Fibroblast of lung (primary cell): ENCODE results near the gene HUS1B. TPM values are rescaled to one million over a fixed set of nuclear protein-coding genes. Genes with fewer than 3 reads are reported as not detected.

Experiments
- DNase-seq, 2 donors: peaks; one replicate each; pipeline versions ENCODE4 v3.0.0 to v3.0.0-alpha.2; 2010; ENCODE audit warnings: low read depth in 2 of 2
- H2AFZ ChIP-seq: 2 replicates; pipeline ENCODE4 v1.5.1; 2012; ENCODE audit warnings: low read length, control low read depth, inconsistent platforms
- H3K27ac ChIP-seq: 2 replicates; pipeline ENCODE4 v1.5.1; 2011; ENCODE audit warnings: low read length, control low read depth; ENCODE audit not compliant: insufficient read depth
- H3K27me3 ChIP-seq: 2 replicates; pipeline ENCODE4 v1.5.1; 2011; ENCODE audit warnings: mild to moderate bottlenecking, low read length; ENCODE audit not compliant: control insufficient read depth, insufficient read depth
- H3K36me3 ChIP-seq: 2 replicates; pipeline ENCODE4 v1.5.1; 2011; ENCODE audit warnings: low read length; ENCODE audit not compliant: control insufficient read depth, insufficient read depth
- H3K4me1 ChIP-seq: 2 replicates; pipeline ENCODE4 v1.5.1; 2011; ENCODE audit warnings: low read length; ENCODE audit not compliant: control insufficient read depth, insufficient read depth; ENCODE audit errors: extremely low read depth
- H3K4me2 ChIP-seq: 2 replicates; pipeline ENCODE4 v1.5.1; 2011; ENCODE audit warnings: low read length, control low read depth; ENCODE audit not compliant: insufficient read depth; ENCODE audit errors: extremely low read depth
- H3K4me3 ChIP-seq, 4 experiments: fragments of 200-600 bp in 1 of 4; sonication (generic) in 1 of 4; replicated peaks in 1 of 4; 2 replicates each; pipeline ENCODE4 v1.5.1; 2011 to 2016; ENCODE audit warnings: low read length in 4 of 4, low read depth in 3 of 4, mild to moderate bottlenecking in 3 of 4, control low read depth in 2 of 4, inconsistent platforms in 1 of 4, mixed read lengths in 1 of 4; ENCODE audit not compliant: insufficient read depth in 1 of 4; ENCODE audit errors: control extremely low read depth in 1 of 4
- H3K79me2 ChIP-seq: 2 replicates; pipeline ENCODE4 v1.5.1; 2012; ENCODE audit warnings: mild to moderate bottlenecking, low read length, inconsistent platforms; ENCODE audit not compliant: control insufficient read depth, insufficient read depth
- H3K9ac ChIP-seq: 2 replicates; pipeline ENCODE4 v1.5.1; 2011; ENCODE audit warnings: mild to moderate bottlenecking, low read length, control low read depth; ENCODE audit not compliant: insufficient read depth
- H3K9me3 ChIP-seq: 2 replicates; pipeline ENCODE4 v1.5.1; 2012; ENCODE audit warnings: low read depth, low read length; ENCODE audit not compliant: control insufficient read depth, insufficient read depth
- H4K20me1 ChIP-seq: 2 replicates; pipeline ENCODE4 v1.5.1; 2011; ENCODE audit warnings: low read length; ENCODE audit not compliant: control insufficient read depth, insufficient read depth; ENCODE audit errors: extremely low read depth
- EZH2 ChIP-seq: IDR thresholded peaks from 2 replicates; pipeline ENCODE4 v1.5.1; 2012; ENCODE audit warnings: low read length, control low read depth, mild to moderate bottlenecking; ENCODE audit errors: missing control alignments
- polyA plus RNA-seq, 2 donors: library from polyadenylated mRNA; depleted of rRNA in 1 of 2; stranded (reverse) in 1 of 2; unstranded in 1 of 2; fragments of >200 nt; gene quantifications; 2 replicates each; pipeline ENCODE4 v1.2.1, GENCODE V29; 2011 to 2012; ENCODE audit warnings: missing spikeins in 1 of 2
- total RNA-seq: library from RNA; depleted of rRNA; stranded (reverse); fragments of >200 nt; gene quantifications from 2 replicates; pipeline ENCODE4 v1.2.1, GENCODE V29; 2014
- TF ChIP-seq, protein P1 (sequence below), 2 donors: IDR thresholded peaks in 1 of 2; conservative IDR thresholded peaks in 1 of 2; 1 replicate in 1 of 2; 2 replicates in 1 of 2; pipeline ENCODE4 v1.5.1; 2011 to 2012; ENCODE audit warnings: low read length in 2 of 2, control low read depth in 1 of 2, inconsistent platforms in 1 of 2, low read depth in 1 of 2, mild to moderate bottlenecking in 1 of 2

The HUS1B gene
- total and polyA plus RNA-seq, 2 donors (not counting 1 experiment from before 2014, with no cell fraction given), result 0.08 to 1.2 TPM

GRCh38 chr6:704046-704445, 47.1 kb upstream of the HUS1B start:
- H3K79me2 ChIP-seq, result no peaks in the 10 kb centered on the region
- H3K27ac ChIP-seq, result no peak overlapping the region
- H3K9ac ChIP-seq, result no peak overlapping the region
- TF ChIP-seq, protein P1, sequence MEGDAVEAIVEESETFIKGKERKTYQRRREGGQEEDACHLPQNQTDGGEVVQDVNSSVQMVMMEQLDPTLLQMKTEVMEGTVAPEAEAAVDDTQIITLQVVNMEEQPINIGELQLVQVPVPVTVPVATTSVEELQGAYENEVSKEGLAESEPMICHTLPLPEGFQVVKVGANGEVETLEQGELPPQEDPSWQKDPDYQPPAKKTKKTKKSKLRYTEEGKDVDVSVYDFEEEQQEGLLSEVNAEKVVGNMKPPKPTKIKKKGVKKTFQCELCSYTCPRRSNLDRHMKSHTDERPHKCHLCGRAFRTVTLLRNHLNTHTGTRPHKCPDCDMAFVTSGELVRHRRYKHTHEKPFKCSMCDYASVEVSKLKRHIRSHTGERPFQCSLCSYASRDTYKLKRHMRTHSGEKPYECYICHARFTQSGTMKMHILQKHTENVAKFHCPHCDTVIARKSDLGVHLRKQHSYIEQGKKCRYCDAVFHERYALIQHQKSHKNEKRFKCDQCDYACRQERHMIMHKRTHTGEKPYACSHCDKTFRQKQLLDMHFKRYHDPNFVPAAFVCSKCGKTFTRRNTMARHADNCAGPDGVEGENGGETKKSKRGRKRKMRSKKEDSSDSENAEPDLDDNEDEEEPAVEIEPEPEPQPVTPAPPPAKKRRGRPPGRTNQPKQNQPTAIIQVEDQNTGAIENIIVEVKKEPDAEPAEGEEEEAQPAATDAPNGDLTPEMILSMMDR (conservative IDR thresholded peaks at IDR 0.05 in 1 of 2, IDR thresholded peaks at IDR 0.05 in 1 of 2; ENCODE audit: low read depth in 1 of 2, low read length in 2 of 2), result no peak
- H4K20me1 ChIP-seq, result no peaks in the 10 kb centered on the region
- no peak overlapping the region for H3K4me2 ChIP-seq
- peak; percentile 20 to 81 for DNase-seq
- H3K9me3 ChIP-seq, result no peaks in the 10 kb centered on the region
- peaks cover 15% of the 10 kb centered on the region for H3K4me1 ChIP-seq
- peak overlapping the region; percentile 7 for H2AFZ ChIP-seq
- H3K36me3 ChIP-seq, result no peaks in the 10 kb centered on the region
- no peak overlapping the region for H3K4me3 ChIP-seq
- H3K27me3 ChIP-seq, result no peaks in the 10 kb centered on the region

DNA sequence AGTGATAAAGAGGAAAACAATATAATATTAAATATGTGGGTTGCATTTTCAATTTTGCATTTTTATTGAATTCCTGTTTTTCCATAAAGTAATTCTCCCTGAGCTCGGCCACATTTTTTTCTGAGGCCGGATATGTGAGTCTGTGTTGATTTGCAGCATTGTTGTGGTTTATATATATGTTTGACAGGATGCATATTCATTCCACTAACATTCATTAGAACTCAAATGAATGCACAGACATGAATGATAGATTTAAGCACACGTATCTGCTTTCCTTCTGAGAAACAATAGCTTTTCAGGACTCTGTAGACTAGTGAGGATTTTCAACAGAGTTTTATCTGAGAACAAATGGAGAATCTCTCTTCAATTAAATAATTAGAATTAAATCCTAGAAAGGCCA, 46.7 kb upstream of the HUS1B start:
- TF ChIP-seq, protein P1 (conservative IDR thresholded peaks at IDR 0.05 in 1 of 2, IDR thresholded peaks at IDR 0.05 in 1 of 2; ENCODE audit: low read depth in 1 of 2, low read length in 2 of 2), result no peak
- no peak for TF ChIP-seq EZH2
- H3K4me3 ChIP-seq, result no peak overlapping the region
- H3K9me3 ChIP-seq, result no peaks in the 10 kb centered on the region
- no peaks in the 10 kb centered on the region for H3K79me2 ChIP-seq
- no peak overlapping the region for H3K4me2 ChIP-seq
- H3K27me3 ChIP-seq, result no peaks in the 10 kb centered on the region
- H3K4me1 ChIP-seq, result peaks cover 14% of the 10 kb centered on the region
- no peaks in the 10 kb centered on the region for H3K36me3 ChIP-seq
- no peak overlapping the region for H3K27ac ChIP-seq
- no peaks in the 10 kb centered on the region for H4K20me1 ChIP-seq
- no peak overlapping the region for H3K9ac ChIP-seq
- no peak for DNase-seq
- no peak overlapping the region for H2AFZ ChIP-seq

DNA sequence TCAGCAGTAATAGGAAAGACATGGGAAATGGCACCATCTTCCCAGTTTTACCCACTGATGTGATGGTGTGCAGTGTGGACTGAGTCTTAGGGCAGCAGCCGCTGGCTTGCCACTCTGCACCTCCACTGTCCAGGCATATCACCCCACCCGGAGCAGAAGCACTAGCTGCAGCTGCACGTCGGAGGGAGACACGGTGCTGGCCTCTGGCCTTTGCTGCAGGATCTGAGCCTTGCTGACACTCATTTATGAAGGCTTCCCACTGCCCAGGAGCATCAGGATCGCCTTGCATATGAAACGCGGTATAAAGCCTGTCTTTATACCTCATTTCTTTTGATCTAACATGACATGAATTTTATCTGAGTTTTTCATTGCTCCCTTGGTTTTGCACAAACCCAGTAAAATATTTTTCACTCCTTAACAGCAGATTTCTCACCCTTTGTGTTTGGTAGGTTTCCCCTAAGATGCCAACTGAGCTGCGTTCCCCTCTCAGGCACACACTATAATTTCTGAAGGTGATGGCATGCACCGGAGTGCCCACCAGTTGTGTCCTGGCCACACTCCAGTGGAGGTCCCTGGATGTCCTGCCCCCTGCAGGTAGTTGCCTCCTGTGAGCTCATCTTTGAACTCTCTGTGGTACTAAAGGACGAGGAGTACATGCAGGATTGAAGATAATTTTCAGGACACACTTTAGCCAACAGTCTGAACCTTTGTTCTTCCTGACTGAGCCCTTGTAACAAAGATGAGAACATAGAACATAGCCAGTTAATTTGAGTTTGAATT, 45.0 kb upstream of the HUS1B start:
- no peak overlapping the region for H3K9ac ChIP-seq
- no peak overlapping the region for H3K4me3 ChIP-seq
- no peak overlapping the region for H2AFZ ChIP-seq
- no peaks in the 10 kb centered on the region for H3K9me3 ChIP-seq
- no peaks in the 10 kb centered on the region for H3K79me2 ChIP-seq
- DNase-seq, result no peak
- TF ChIP-seq, protein P1 (conservative IDR thresholded peaks at IDR 0.05 in 1 of 2, IDR thresholded peaks at IDR 0.05 in 1 of 2; ENCODE audit: low read depth in 1 of 2, low read length in 2 of 2), result peak in 1 of 2 donors; percentile 8
- TF ChIP-seq EZH2, result no peak
- H3K36me3 ChIP-seq, result no peaks in the 10 kb centered on the region
- H3K4me2 ChIP-seq, result no peak overlapping the region
- H3K27ac ChIP-seq, result no peak overlapping the region
- peaks cover 7% of the 10 kb centered on the region for H3K4me1 ChIP-seq
- H3K27me3 ChIP-seq, result no peaks in the 10 kb centered on the region
- no peaks in the 10 kb centered on the region for H4K20me1 ChIP-seq
